GM23248 (cell line): Measurements from ENCODE around the gene TBX5.
A peak's percentile ranks its signal among the peaks of the same experiment; 100 is the strongest.

ENCODE experiments used
- EZH2 ChIP-seq: fragments of 200-600 bp; sonication (generic); IDR thresholded peaks from 2 replicates; pipeline ENCODE4 v1.6.1; 2018; ENCODE audit warnings: antibody characterized with exemption, mild to moderate bottlenecking; ENCODE audit not compliant: insufficient read depth, poor library complexity, severe bottlenecking
- EZH2phosphoT487 ChIP-seq: fragments of 200-600 bp; sonication (generic); IDR thresholded peaks from 2 replicates; pipeline ENCODE4 v1.6.1; 2018; ENCODE audit warnings: antibody characterized with exemption, moderate library complexity, mild to moderate bottlenecking, low read depth; ENCODE audit not compliant: insufficient read depth

DNA sequence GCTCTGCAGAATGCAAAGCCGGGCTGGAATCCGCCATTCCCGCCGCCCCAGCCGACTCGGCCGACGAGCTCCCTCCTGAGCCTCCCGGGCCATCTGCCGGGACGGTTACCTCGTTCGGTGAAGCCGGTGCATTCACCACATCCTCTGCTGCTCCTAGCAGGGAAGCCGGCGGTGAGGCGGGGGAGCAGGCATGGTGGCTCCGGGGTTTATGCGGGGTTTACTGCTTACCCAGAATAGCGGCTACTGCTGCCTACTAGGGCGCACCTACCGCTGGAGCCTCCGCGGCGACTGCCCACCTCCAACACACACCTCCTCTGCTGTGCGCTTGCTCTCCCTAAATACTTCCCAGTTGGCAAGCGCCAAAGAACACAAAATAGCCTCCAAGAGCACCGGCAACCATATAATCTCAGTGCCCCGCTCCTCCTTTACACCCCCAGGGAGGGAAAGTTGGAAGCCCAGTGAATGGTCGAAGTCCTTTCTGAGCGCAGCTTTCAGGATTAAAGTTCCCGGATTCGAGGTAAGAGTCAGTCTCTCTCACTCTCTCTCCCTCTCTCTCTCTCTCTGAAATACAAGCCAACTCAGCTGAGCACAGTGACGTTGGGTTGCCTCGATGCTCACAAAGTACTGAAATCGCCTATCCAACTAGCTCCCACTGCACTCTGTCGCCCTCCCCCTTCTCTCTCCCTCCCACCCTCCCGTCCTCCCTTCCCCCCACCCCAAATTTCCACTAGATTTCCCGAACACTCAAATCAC lies at the start of gene TBX5:
- TF ChIP-seq EZH2phosphoT487 (0 out of 2 replicates have a peak, but pooled peaks have one; percentile 31), EZH2 (no peak)
